Prostate gland (tissue), 2 donors: Measurements from ENCODE around the gene COL23A1. TPM values are rescaled to one million over a fixed set of nuclear protein-coding genes. Genes with fewer than 3 reads are reported as not detected.
"Not testable (repeated sequence)": the region's sequence is repeated elsewhere in the genome, so short reads cannot be mapped to it uniquely, and the experiment has no call there.

Experiments used
- DNase-seq: peaks from one replicate; pipeline ENCODE4 v3.0.0-alpha.2; 2019; ENCODE audit warnings: low spot score
- H3K27ac ChIP-seq, 2 donors: fragments of 200-600 bp; sonication (generic); 2 replicates each; pipeline ENCODE4 v1.5.1; 2017 to 2019
- H3K27me3 ChIP-seq: fragments of 200-600 bp; sonication (generic); replicated peaks from 2 replicates; pipeline ENCODE4 v1.5.1; 2019; ENCODE audit not compliant: insufficient read depth
- H3K36me3 ChIP-seq, 2 donors: fragments of 200-600 bp; sonication (generic); 1 replicate in 1 of 2; 2 replicates in 1 of 2; pipeline versions ENCODE4 v1.5.1 to v1.8.1; 2017 to 2019
- H3K4me1 ChIP-seq: fragments of 200-600 bp; sonication (generic); replicated peaks from 2 replicates; pipeline ENCODE4 v1.5.1; 2019
- H3K4me3 ChIP-seq, 2 donors: fragments of 200-600 bp; sonication (generic); 2 replicates each; pipeline ENCODE4 v1.5.1; 2017 to 2019
- H3K9me3 ChIP-seq: fragments of 200-600 bp; sonication (generic); 2 replicates; pipeline ENCODE4 v1.5.1; 2017
- CTCF ChIP-seq, 4 experiments: fragments of 200-600 bp in 2 of 4; fragments of 450-650 bp in 2 of 4; sonication (generic) in 2 of 4; IDR thresholded peaks; 1 replicate in 3 of 4; 2 replicates in 1 of 4; pipeline ENCODE4 v1.5.1; 2016 to 2019; ENCODE audit warnings: antibody characterized with exemption in 4 of 4, mild to moderate bottlenecking in 2 of 4, moderate library complexity in 2 of 4
- POLR2A ChIP-seq: fragments of 450-650 bp; IDR thresholded peaks from one replicate; pipeline ENCODE4 v1.6.1; 2016; ENCODE audit warnings: antibody characterized with exemption, mild to moderate bottlenecking
- POLR2AphosphoS5 ChIP-seq: sonication (generic); formaldehyde crosslinking; IDR thresholded peaks from one replicate; pipeline ENCODE4 v1.6.1; 2017; ENCODE audit warnings: antibody characterized with exemption
- WGBS: methylation state at CpG from one replicate; pipeline ENCODE4 v1.1.5; 2018; 5-methylcytosine and 5-hydroxymethylcytosine counted together
- intact Hi-C: fragments of 100-400 bp; cut with DNase I; formaldehyde crosslinking; loops from one replicate; pipeline ENCODE4 v1.14.2; 2022
- total RNA-seq, 2 donors: library from RNA; depleted of rRNA; stranded (reverse); fragments of >200 nt; gene quantifications; one replicate each; pipeline ENCODE4 v1.1.0, GENCODE V29; 2016

COL23A1 gene
- total RNA-seq, 2 donors from 2014 or later = 2.7 to 6.1 TPM

GRCh38 chr5:178259623-178260536, 330.3 kb downstream of the COL23A1 start:
- TF ChIP-seq CTCF (IDR thresholded peaks at IDR 0.05) (no peak), POLR2A (no peak), POLR2AphosphoS5 (no peak)
- Histone ChIP-seq H3K36me3 (no peaks in the 10 kb centered on the region), H3K9me3 (no peaks in the 10 kb centered on the region), H3K27me3 (no peaks in the 10 kb centered on the region), H3K4me1 (no peaks in the 10 kb centered on the region), H3K4me3 (no peak overlapping the region), H3K27ac (no peak overlapping the region)
- intact Hi-C loops = no loop called here
- no peak for DNase-seq
- 84% methylated on average over 21 of the region's 21 CpGs for WGBS

- no peak overlapping the region for H3K27ac ChIP-seq
- no peak for DNase-seq
- intact Hi-C loops = no loop called here
- H3K9me3 ChIP-seq = no peaks in the 10 kb centered on the region
- H3K27me3 ChIP-seq = no peaks in the 10 kb centered on the region
- no peaks in the 10 kb centered on the region for H3K4me1 ChIP-seq
- no peak overlapping the region for H3K4me3 ChIP-seq
- no peak for TF ChIP-seq CTCF (IDR thresholded peaks at IDR 0.05)
- TF ChIP-seq POLR2A = no peak
- no peak for TF ChIP-seq POLR2AphosphoS5
- no peaks in the 10 kb centered on the region for H3K36me3 ChIP-seq
- 85% methylated on average over 4 of the region's 4 CpGs for WGBS
Measured at GRCh38 chr5:178257650-178258049, 332.5 kb downstream of the COL23A1 start.

- intact Hi-C loops = no loop called here
- WGBS = 85% methylated on average over 18 of the region's 19 CpGs
- Histone ChIP-seq H3K9me3 (no peaks in the 10 kb centered on the region), H3K4me3 (no peak overlapping the region), H3K27ac (no peak overlapping the region), H3K4me1 (no peaks in the 10 kb centered on the region), H3K36me3 (no peaks in the 10 kb centered on the region), H3K27me3 (no peaks in the 10 kb centered on the region)
- no peak for DNase-seq
- TF ChIP-seq POLR2A (no peak), POLR2AphosphoS5 (no peak), CTCF (IDR thresholded peaks at IDR 0.05) (no peak)
Measured at GRCh38 chr5:178256746-178257145, 333.4 kb downstream of the COL23A1 start.

GRCh38 chr5:178253632-178254031, 336.6 kb downstream of the COL23A1 start:
- H3K27ac ChIP-seq = not testable (repeated sequence)
- 92% methylated on average over 18 of the region's 18 CpGs for WGBS

GRCh38 chr5:178252258-178252657, 337.9 kb downstream of the COL23A1 start:
- Histone ChIP-seq H3K27me3 (no peaks in the 10 kb centered on the region), H3K36me3 (no peaks in the 10 kb centered on the region), H3K27ac (no peak overlapping the region), H3K4me1 (peaks cover 3% of the 10 kb centered on the region), H3K9me3 (no peaks in the 10 kb centered on the region), H3K4me3 (no peak overlapping the region)
- intact Hi-C loops = no loop called here
- DNase-seq = no peak
- WGBS = 88% methylated on average over 8 of the region's 8 CpGs
- TF ChIP-seq POLR2AphosphoS5 = no peak
- no peak for TF ChIP-seq CTCF (IDR thresholded peaks at IDR 0.05)
- TF ChIP-seq POLR2A = no peak

More at GRCh38 chr5:178253632-178254031, 336.6 kb downstream of the COL23A1 start:
- H3K9me3 ChIP-seq, H3K4me3 ChIP-seq, intact Hi-C loops, H3K27me3 ChIP-seq, H3K36me3 ChIP-seq, H3K4me1 ChIP-seq, DNase-seq: not testable (repeated sequence)
